GM12891 (cell line): ENCODE measurements around the gene MAPT.
"Not testable (repeated sequence)": the region's sequence is repeated elsewhere in the genome, so short reads cannot be mapped to it uniquely, and the experiment has no call there.

Experiments used
- DNase-seq: peaks from one replicate; pipeline ENCODE4 v3.0.0; 2011; ENCODE audit warnings: low spot score; ENCODE audit not compliant: insufficient read length
- FAIRE-seq: peaks from 2 replicates; lab custom pipeline; 2011; peaks lifted over from hg19 to GRCh38; lab: Jason Lieb, UNC
- PAX5 ChIP-seq: IDR thresholded peaks from 2 replicates; pipeline ENCODE4 v1.6.1; 2011; ENCODE audit warnings: low read length, moderate library complexity, mild to moderate bottlenecking; ENCODE audit not compliant: insufficient read depth, severe bottlenecking
- POLR2A ChIP-seq: IDR thresholded peaks from 2 replicates; pipeline ENCODE4 v1.6.1; 2011; ENCODE audit warnings: low read depth, low read length, control low read depth
- POLR2AphosphoS5 ChIP-seq: IDR thresholded peaks from 2 replicates; pipeline ENCODE4 v1.6.1; 2011; ENCODE audit warnings: low read depth, low read length, control low read depth
- POU2F2 ChIP-seq: IDR thresholded peaks from 2 replicates; pipeline ENCODE4 v1.6.1; 2011; ENCODE audit warnings: low read depth, mild to moderate bottlenecking, control low read depth, low read length, moderate library complexity
- SPI1 ChIP-seq: IDR thresholded peaks from 2 replicates; pipeline ENCODE4 v1.6.1; 2011; ENCODE audit warnings: low read depth, low read length, control low read depth
- TAF1 ChIP-seq: IDR thresholded peaks from 2 replicates; pipeline ENCODE4 v1.6.1; 2011; ENCODE audit warnings: low read depth, low read length, control low read depth

MAPT gene

GRCh38 chr17:45857977-45858708, 36.2 kb upstream of the MAPT start:
- no peak for FAIRE-seq
- DNase-seq = no peak
- no peak for TF ChIP-seq POLR2A
- TF ChIP-seq TAF1 = no peak
- TF ChIP-seq SPI1 = no peak
- no peak for TF ChIP-seq POLR2AphosphoS5
- TF ChIP-seq POU2F2 = no peak
- no peak for TF ChIP-seq PAX5

GRCh38 chr17:45861165-45861564, 33.2 kb upstream of the MAPT start:
- no peak for DNase-seq
- no peak for FAIRE-seq
- TF ChIP-seq POLR2A (no peak), TAF1 (no peak), SPI1 (no peak), POU2F2 (no peak), PAX5 (no peak), POLR2AphosphoS5 (no peak)

GRCh38 chr17:45862127-45862526, 32.2 kb upstream of the MAPT start:
- not testable (repeated sequence) for FAIRE-seq, DNase-seq

GRCh38 chr17:45863857-45864654, 30.3 kb upstream of the MAPT start:
- DNase-seq = no peak
- TF ChIP-seq SPI1 (no peak), PAX5 (no peak), POLR2AphosphoS5 (no peak)
- no peak for FAIRE-seq

GRCh38 chr17:45867171-45867570, 27.2 kb upstream of the MAPT start:
- DNase-seq (no peak), FAIRE-seq (no peak)
- TF ChIP-seq PAX5 = no peak
- TF ChIP-seq POLR2A = no peak
- TF ChIP-seq POLR2AphosphoS5 = no peak
- TF ChIP-seq POU2F2 = no peak
- TF ChIP-seq SPI1 = no peak
- no peak for TF ChIP-seq TAF1

- DNase-seq (no peak), FAIRE-seq (no peak)
- TF ChIP-seq POLR2A = no peak
- TF ChIP-seq TAF1 = no peak
- TF ChIP-seq POU2F2 = no peak
- TF ChIP-seq PAX5 = no peak
- TF ChIP-seq POLR2AphosphoS5 = no peak
- TF ChIP-seq SPI1 = no peak
Observed at GRCh38 chr17:45867702-45868101, 26.7 kb upstream of the MAPT start.

GRCh38 chr17:45868276-45868675, 26.1 kb upstream of the MAPT start:
- TF ChIP-seq POLR2A (no peak), POLR2AphosphoS5 (no peak), PAX5 (no peak), TAF1 (no peak), SPI1 (no peak), POU2F2 (no peak)
- FAIRE-seq (no peak), DNase-seq (no peak)

GRCh38 chr17:45869676-45870341, 24.5 kb upstream of the MAPT start:
- no peak for TF ChIP-seq TAF1
- no peak for TF ChIP-seq PAX5
- no peak for TF ChIP-seq POLR2AphosphoS5
- no peak for TF ChIP-seq POLR2A
- no peak for TF ChIP-seq SPI1
- no peak for TF ChIP-seq POU2F2
- FAIRE-seq (no peak), DNase-seq (no peak)

- DNase-seq (no peak), FAIRE-seq (no peak)
- TF ChIP-seq POLR2AphosphoS5 (no peak), POLR2A (no peak), PAX5 (no peak), POU2F2 (no peak), TAF1 (no peak), SPI1 (no peak)
Observed at GRCh38 chr17:45870342-45870974, 23.9 kb upstream of the MAPT start.
